Activated effector memory CD4-positive, alpha-beta T cell treated with Interleukin-2 at 50 U/mL for 16 hours (primary cell): ENCODE data around the gene WDR27.
"Not testable (repeated sequence)": the region's sequence is repeated elsewhere in the genome, so short reads cannot be mapped to it uniquely, and the experiment has no call there.

Experiments
- DNase-seq: peaks from one replicate; pipeline ENCODE4 v3.0.0-alpha.2; 2020

WDR27 gene

GRCh38 chr6:169457762-169458161 is 244.1 kb downstream of the WDR27 start:
- DNase-seq, result no peak

- no peak for DNase-seq
Observed at GRCh38 chr6:169456840-169457239, 245.0 kb downstream of the WDR27 start.

GRCh38 chr6:169455470-169455869 is 246.4 kb downstream of the WDR27 start:
- DNase-seq, result no peak

- no peak for DNase-seq
Observed at GRCh38 chr6:169454872-169455204, 247.0 kb downstream of the WDR27 start.

GRCh38 chr6:169454204-169454871 is 247.5 kb downstream of the WDR27 start:
- DNase-seq, result no peak

GRCh38 chr6:169452869-169453620 is 248.8 kb downstream of the WDR27 start:
- no peak for DNase-seq

- DNase-seq, result no peak
Observed at GRCh38 chr6:169452117-169452868, 249.5 kb downstream of the WDR27 start.

- no peak for DNase-seq
Observed at GRCh38 chr6:169451065-169451838, 250.6 kb downstream of the WDR27 start.

- no peak for DNase-seq
Observed at GRCh38 chr6:169450097-169450496, 251.7 kb downstream of the WDR27 start.

GRCh38 chr6:169449221-169449620 is 252.6 kb downstream of the WDR27 start:
- DNase-seq, result no peak

- DNase-seq, result no peak
Observed at GRCh38 chr6:169445661-169446581, 255.9 kb downstream of the WDR27 start.

GRCh38 chr6:169445227-169445626 is 256.6 kb downstream of the WDR27 start:
- no peak for DNase-seq

GRCh38 chr6:169441292-169441691 is 260.5 kb downstream of the WDR27 start:
- DNase-seq, result no peak

- DNase-seq, result no peak
Observed at GRCh38 chr6:169439710-169440109, 262.1 kb downstream of the WDR27 start.

- not testable (repeated sequence) for DNase-seq
Observed at GRCh38 chr6:169434554-169434953, 267.3 kb downstream of the WDR27 start.

GRCh38 chr6:169429001-169429400 is 272.8 kb downstream of the WDR27 start:
- no peak for DNase-seq

GRCh38 chr6:169428532-169428931 is 273.3 kb downstream of the WDR27 start:
- DNase-seq, result no peak

- DNase-seq, result no peak
Observed at GRCh38 chr6:169427856-169428255, 274.0 kb downstream of the WDR27 start.

- no peak for DNase-seq
Observed at GRCh38 chr6:169426611-169427010, 275.2 kb downstream of the WDR27 start.

GRCh38 chr6:169425628-169426370 is 276.0 kb downstream of the WDR27 start:
- no peak for DNase-seq

GRCh38 chr6:169424821-169425240 is 277.0 kb downstream of the WDR27 start:
- no peak for DNase-seq
